H1 (cell line): ENCODE measurements around the gene C2CD2L. TPM values are rescaled to one million over a fixed set of nuclear protein-coding genes. Genes with fewer than 3 reads are reported as not detected.

Experiments used
- GTF2F1 ChIP-seq: IDR thresholded peaks from 2 replicates; pipeline ENCODE4 v1.6.1; 2012; ENCODE audit warnings: low read depth, low read length, improper control_type of control experiment, borderline replicate concordance
- MAFK ChIP-seq: IDR thresholded peaks from 2 replicates; pipeline ENCODE4 v1.6.1; 2012; ENCODE audit warnings: low read depth, mild to moderate bottlenecking, improper control_type of control experiment, low read length
- NRF1 ChIP-seq: IDR thresholded peaks from 2 replicates; pipeline ENCODE4 v1.6.1; 2011; ENCODE audit warnings: mild to moderate bottlenecking, low read depth, low read length, improper control_type of control experiment
- POLR2AphosphoS5 ChIP-seq: IDR thresholded peaks from 2 replicates; pipeline ENCODE4 v1.6.1; 2011; ENCODE audit warnings: low read depth, low read length
- RNF2 ChIP-seq: fragments of 200-900, 300-1000 bp; sonication (generic); IDR thresholded peaks from 2 replicates; pipeline ENCODE4 v1.7.1; 2016; ENCODE audit warnings: borderline replicate concordance, low read depth, mild to moderate bottlenecking, antibody characterized with exemption, low read length; ENCODE audit not compliant: poor library complexity, severe bottlenecking; ENCODE audit errors: missing control alignments
- SP1 ChIP-seq: IDR thresholded peaks from 2 replicates; pipeline ENCODE4 v1.6.1; 2011; ENCODE audit warnings: low read depth, low read length
- polyA plus RNA-seq, 7 experiments: library from polyadenylated mRNA; depleted of rRNA in 3 of 7; stranded (reverse) in 5 of 7; unstranded in 2 of 7; fragments of >200 nt in 5 of 7; fragments of 200-250 nt in 2 of 7; gene quantifications; 1 replicate in 5 of 7; 2 replicates in 1 of 7; 4 replicates in 1 of 7; pipeline versions ENCODE4 v1.2.1 to v1.2.3, GENCODE V29; 2011 to 2013; ENCODE audit warnings: missing spikeins in 2 of 7, mixed read lengths in 2 of 7
- total RNA-seq: library from RNA; stranded (reverse); fragmentation: NEBNext Ultra II Directional; extraction: Animal tissue kit (Norgen Biotek cat#: 25700); gene quantifications from 2 replicates; pipeline ENCODE4 v1.2.1, GENCODE V29; 2021

Gene C2CD2L
- total and polyA plus RNA-seq, 2 of the 8 experiments (the other 6 are each of a cell fraction or from before 2014, with no cell fraction given): 2.5 to 4.0 TPM

GRCh38 chr11:119118227-119118626 lies 11.1 kb downstream of the C2CD2L start (continued):
- TF ChIP-seq GTF2F1 (no peak), NRF1 (no peak), SP1 (no peak), RNF2 (no peak), MAFK (no peak), POLR2AphosphoS5 (no peak)
